Measurements from ENCODE around the gene VPS33B. TPM values are rescaled to one million over a fixed set of nuclear protein-coding genes. Genes with fewer than 3 reads are reported as not detected.
A peak's percentile ranks its signal among the peaks of the same experiment; 100 is the strongest.

The VPS33B gene
- total and polyA plus RNA-seq, 10 donors, result 12.1 to 27.6 (median 17.9) TPM

DNA sequence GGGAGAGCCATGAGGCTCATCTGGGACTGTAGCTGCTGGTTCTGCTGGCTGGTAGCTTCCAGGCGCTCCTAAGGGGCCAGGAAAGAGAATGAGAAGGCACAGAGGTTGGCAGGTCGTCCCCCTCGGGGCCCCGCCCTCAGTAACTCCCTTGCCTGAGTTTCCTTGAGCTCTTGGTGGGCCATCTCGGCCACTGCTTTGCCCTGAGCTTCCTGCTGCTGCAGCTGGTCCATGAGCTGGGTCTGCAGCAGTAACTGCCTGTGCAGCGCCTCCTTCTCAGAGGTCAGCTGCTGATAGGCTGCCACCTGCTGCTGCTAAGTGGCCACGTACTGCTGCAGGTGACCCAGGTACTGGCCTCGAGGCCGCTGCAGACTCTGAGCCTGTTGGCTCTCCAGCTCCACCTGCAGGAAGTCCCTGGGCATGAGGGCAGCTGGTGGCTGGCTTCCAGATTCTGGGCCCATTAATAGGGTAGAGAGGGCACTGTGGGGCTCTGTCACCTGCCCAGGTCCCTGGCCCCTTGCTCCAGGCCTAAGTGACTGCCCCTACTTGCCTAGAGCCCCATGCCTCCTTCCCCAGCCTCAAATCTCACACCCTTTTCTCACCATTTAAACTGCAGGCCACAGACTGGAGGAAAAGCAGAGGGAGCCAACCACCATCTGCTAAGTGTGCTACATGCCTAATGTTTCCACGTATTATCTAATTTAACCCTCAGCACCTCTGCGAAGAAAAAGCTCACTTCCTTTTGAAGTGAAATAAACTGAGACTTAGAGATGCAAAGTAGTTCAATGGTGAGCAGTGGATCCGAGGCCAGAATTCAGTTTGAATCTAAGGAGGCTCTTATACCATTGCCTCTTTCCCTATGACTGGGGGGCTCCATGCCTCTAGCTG lies 10.8 kb upstream of the VPS33B start:
- peak overlapping the region in 1 of 8 donors; percentile 27 for H3K4me3 ChIP-seq
- DNase-seq, result peak; percentile 83
- no peaks in the 10 kb centered on the region for H3K36me3 ChIP-seq
- no peaks in the 10 kb centered on the region for H3K9me3 ChIP-seq
- H3K27me3 ChIP-seq (replicated peaks in 1 of 7), result peaks cover 0 to 15% (median 0%) of the 10 kb centered on the region in 7 donors
- no peak overlapping the region for H3K27ac ChIP-seq
- no peak for TF ChIP-seq POLR2A (IDR thresholded peaks at IDR 0.05)
- TF ChIP-seq, protein P1, sequence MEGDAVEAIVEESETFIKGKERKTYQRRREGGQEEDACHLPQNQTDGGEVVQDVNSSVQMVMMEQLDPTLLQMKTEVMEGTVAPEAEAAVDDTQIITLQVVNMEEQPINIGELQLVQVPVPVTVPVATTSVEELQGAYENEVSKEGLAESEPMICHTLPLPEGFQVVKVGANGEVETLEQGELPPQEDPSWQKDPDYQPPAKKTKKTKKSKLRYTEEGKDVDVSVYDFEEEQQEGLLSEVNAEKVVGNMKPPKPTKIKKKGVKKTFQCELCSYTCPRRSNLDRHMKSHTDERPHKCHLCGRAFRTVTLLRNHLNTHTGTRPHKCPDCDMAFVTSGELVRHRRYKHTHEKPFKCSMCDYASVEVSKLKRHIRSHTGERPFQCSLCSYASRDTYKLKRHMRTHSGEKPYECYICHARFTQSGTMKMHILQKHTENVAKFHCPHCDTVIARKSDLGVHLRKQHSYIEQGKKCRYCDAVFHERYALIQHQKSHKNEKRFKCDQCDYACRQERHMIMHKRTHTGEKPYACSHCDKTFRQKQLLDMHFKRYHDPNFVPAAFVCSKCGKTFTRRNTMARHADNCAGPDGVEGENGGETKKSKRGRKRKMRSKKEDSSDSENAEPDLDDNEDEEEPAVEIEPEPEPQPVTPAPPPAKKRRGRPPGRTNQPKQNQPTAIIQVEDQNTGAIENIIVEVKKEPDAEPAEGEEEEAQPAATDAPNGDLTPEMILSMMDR (IDR thresholded peaks at IDR 0.05 in 8 of 11, conservative IDR thresholded peaks at IDR 0.05 in 3 of 11), result peak in 10 of 11 experiments; percentile 15 to 76 (median 58)
- TF ChIP-seq POLR2AphosphoS5 (IDR thresholded peaks at IDR 0.05), result peak in 1 of 3 donors; percentile 29
- 43 to 55% (median 47%) methylated on average over 5 to 12 of the region's 12 CpGs for WGBS, 5 donors
- intact Hi-C loops (cut with DNase I; ENCODE audit: low total_unique reads), result no loop called here
- H3K4me1 ChIP-seq, result peaks cover 0 to 7% (median 4%) of the 10 kb centered on the region in 6 donors

- Histone ChIP-seq H3K27ac (no peak overlapping the region), H3K4me1 (peaks cover 0 to 7% (median 4%) of the 10 kb centered on the region in 6 donors), H3K36me3 (no peaks in the 10 kb centered on the region), H3K4me3 (no peak overlapping the region), H3K27me3 (replicated peaks in 1 of 7) (peaks cover 0 to 12% (median 0%) of the 10 kb centered on the region in 7 donors), H3K9me3 (no peaks in the 10 kb centered on the region)
- WGBS, 5 donors, result 79 to 87% (median 86%) methylated on average over 9 to 10 of the region's 10 CpGs
- DNase-seq, result no peak
- no peak for TF ChIP-seq POLR2AphosphoS5 (IDR thresholded peaks at IDR 0.05)
- no peak for TF ChIP-seq POLR2A (IDR thresholded peaks at IDR 0.05)
- TF ChIP-seq, protein P1 (IDR thresholded peaks at IDR 0.05 in 8 of 11, conservative IDR thresholded peaks at IDR 0.05 in 3 of 11), result no peak
- intact Hi-C loops (cut with DNase I; ENCODE audit: low total_unique reads), result no loop called here
Measured at GRCh38 chr15:91031796-91032195, 9.4 kb upstream of the VPS33B start.

GRCh38 chr15:91027677-91028076 lies 5.3 kb upstream of the VPS33B start:
- WGBS, 5 donors, result 50 to 83% (median 67%) methylated on average over 1 of the region's 1 CpG
- H3K27ac ChIP-seq, result no peak overlapping the region
- H3K4me1 ChIP-seq, result peaks cover 5 to 8% (median 8%) of the 10 kb centered on the region in 6 donors
- no peaks in the 10 kb centered on the region for H3K9me3 ChIP-seq
- no peak for DNase-seq
- no peak overlapping the region for H3K4me3 ChIP-seq
- H3K27me3 ChIP-seq (replicated peaks in 1 of 7), result no peaks in the 10 kb centered on the region
- H3K36me3 ChIP-seq, result no peaks in the 10 kb centered on the region
- intact Hi-C loops (cut with DNase I; ENCODE audit: low total_unique reads), result no loop called here
- no peak for TF ChIP-seq POLR2A (IDR thresholded peaks at IDR 0.05)
- no peak for TF ChIP-seq POLR2AphosphoS5 (IDR thresholded peaks at IDR 0.05)
- TF ChIP-seq, protein P1 (IDR thresholded peaks at IDR 0.05 in 8 of 11, conservative IDR thresholded peaks at IDR 0.05 in 3 of 11), result no peak

- Histone ChIP-seq H3K9me3 (no peaks in the 10 kb centered on the region), H3K4me3 (peak overlapping the region in 1 of 8 donors; percentile 99), H3K4me1 (peaks cover 25 to 41% (median 31%) of the 10 kb centered on the region in 6 donors), H3K36me3 (peaks cover 0 to 10% (median 0%) of the 10 kb centered on the region in 6 donors), H3K27me3 (replicated peaks in 1 of 7) (no peaks in the 10 kb centered on the region), H3K27ac (no peak overlapping the region)
- DNase-seq, result no peak
- WGBS, 5 donors, result 94 to 96% (median 95%) methylated on average over 7 of the region's 7 CpGs
- intact Hi-C loops (cut with DNase I; ENCODE audit: low total_unique reads), result no loop called here
- no peak for TF ChIP-seq POLR2A (IDR thresholded peaks at IDR 0.05)
- TF ChIP-seq POLR2AphosphoS5 (IDR thresholded peaks at IDR 0.05), result no peak
- TF ChIP-seq, protein P1 (IDR thresholded peaks at IDR 0.05 in 8 of 11, conservative IDR thresholded peaks at IDR 0.05 in 3 of 11), result no peak
Measured at GRCh38 chr15:91023720-91024119, 1.3 kb upstream of the VPS33B start.

Measured in spleen (tissue), 11 donors.